Loucy (cell line): ENCODE results near the gene RNF13.

Experiments
- H2AFZ ChIP-seq: fragments of 200-600 bp; sonication (generic); 2 replicates; pipeline ENCODE4 v1.6.0; 2016; ENCODE audit warnings: antibody characterized with exemption, mild to moderate bottlenecking, low read length, moderate library complexity
- H3F3A ChIP-seq: fragments of 200-600 bp; 2 replicates; pipeline ENCODE4 v1.6.0; 2016; ENCODE audit warnings: antibody characterized with exemption, low read depth, mild to moderate bottlenecking
- H3K27me3 ChIP-seq: fragments of 200-600 bp; sonication (generic); 2 replicates; pipeline ENCODE4 v1.6.1; 2014; ENCODE audit warnings: low read length, mild to moderate bottlenecking; ENCODE audit not compliant: insufficient read depth, poor library complexity, severe bottlenecking
- H3K36me3 ChIP-seq: fragments of 200-600 bp; sonication (generic); 2 replicates; pipeline ENCODE4 v1.6.1; 2016; ENCODE audit warnings: low read length; ENCODE audit not compliant: insufficient read depth
- H3K4me1 ChIP-seq: fragments of 200-600 bp; sonication (generic); 2 replicates; pipeline ENCODE4 v1.5.1; 2014; ENCODE audit warnings: low read length, mild to moderate bottlenecking; ENCODE audit not compliant: insufficient read depth, poor library complexity, severe bottlenecking
- H3K4me2 ChIP-seq: fragments of 200-600 bp; sonication (generic); 2 replicates; pipeline ENCODE4 v1.6.0; 2014; ENCODE audit warnings: antibody characterized with exemption, low read length, low read depth, mild to moderate bottlenecking; ENCODE audit not compliant: poor library complexity, severe bottlenecking
- H3K4me3 ChIP-seq: fragments of 200-600 bp; sonication (generic); 2 replicates; pipeline ENCODE4 v1.5.1; 2014; ENCODE audit warnings: low read length, mild to moderate bottlenecking, mixed read lengths; ENCODE audit not compliant: poor library complexity, severe bottlenecking
- H3K79me2 ChIP-seq: fragments of 200-600 bp; sonication (generic); 2 replicates; pipeline ENCODE4 v1.6.1; 2014; ENCODE audit warnings: low read length; ENCODE audit not compliant: insufficient read depth
- H3K9ac ChIP-seq: fragments of 200-600 bp; sonication (generic); 2 replicates; pipeline ENCODE4 v1.6.0; 2014; ENCODE audit warnings: mild to moderate bottlenecking, low read depth, low read length, moderate library complexity; ENCODE audit not compliant: poor library complexity, severe bottlenecking
- H3K9me2 ChIP-seq: fragments of 200-600 bp; sonication (generic); replicated peaks from 2 replicates; pipeline ENCODE4 v1.6.1; 2016; ENCODE audit warnings: low read depth, low read length, mixed read lengths
- H3K9me3 ChIP-seq: fragments of 200-600 bp; sonication (generic); 2 replicates; pipeline ENCODE4 v1.6.1; 2014; ENCODE audit warnings: mild to moderate bottlenecking, antibody characterized with exemption, low read length, low read depth; ENCODE audit not compliant: insufficient read depth
- H4K20me1 ChIP-seq: fragments of 200-600 bp; sonication (generic); 2 replicates; pipeline ENCODE4 v1.6.0; 2014; ENCODE audit warnings: antibody characterized with exemption, low read length, mild to moderate bottlenecking; ENCODE audit not compliant: insufficient read depth, poor library complexity, severe bottlenecking
- EZH2phosphoT487 ChIP-seq: fragments of 200-600 bp; IDR thresholded peaks from 2 replicates; pipeline ENCODE4 v1.6.1; 2018; ENCODE audit warnings: antibody characterized with exemption, mild to moderate bottlenecking, moderate library complexity, borderline replicate concordance
- TF ChIP-seq, protein P1 (sequence below): fragments of 200-600 bp; sonication (generic); conservative IDR thresholded peaks from 2 replicates; pipeline ENCODE4 v1.5.1; 2014; ENCODE audit warnings: mild to moderate bottlenecking, antibody characterized with exemption, low read length

The RNF13 gene

DNA sequence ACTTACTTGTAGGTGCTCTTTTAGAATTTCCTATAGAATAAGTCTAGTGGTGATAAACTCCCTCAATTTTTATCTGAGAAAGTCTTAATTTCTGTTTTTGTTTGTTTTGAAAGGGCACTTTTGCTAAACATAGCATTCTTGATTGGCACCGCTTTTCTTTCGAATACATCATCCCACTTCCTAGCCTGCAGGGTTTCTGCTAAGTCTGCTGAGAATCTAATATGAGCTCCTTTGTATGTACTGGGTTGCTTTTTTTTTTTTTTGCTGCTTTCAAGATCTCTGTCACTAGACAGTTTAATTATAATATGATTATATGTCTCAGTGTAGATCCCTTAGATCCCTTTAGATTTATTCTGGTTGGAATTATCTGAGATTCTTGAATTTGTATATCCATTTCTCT, 136.2 kb downstream of the RNF13 start:
- no peaks in the 10 kb centered on the region for H3K79me2 ChIP-seq
- TF ChIP-seq EZH2phosphoT487: no peak
- TF ChIP-seq, protein P1, sequence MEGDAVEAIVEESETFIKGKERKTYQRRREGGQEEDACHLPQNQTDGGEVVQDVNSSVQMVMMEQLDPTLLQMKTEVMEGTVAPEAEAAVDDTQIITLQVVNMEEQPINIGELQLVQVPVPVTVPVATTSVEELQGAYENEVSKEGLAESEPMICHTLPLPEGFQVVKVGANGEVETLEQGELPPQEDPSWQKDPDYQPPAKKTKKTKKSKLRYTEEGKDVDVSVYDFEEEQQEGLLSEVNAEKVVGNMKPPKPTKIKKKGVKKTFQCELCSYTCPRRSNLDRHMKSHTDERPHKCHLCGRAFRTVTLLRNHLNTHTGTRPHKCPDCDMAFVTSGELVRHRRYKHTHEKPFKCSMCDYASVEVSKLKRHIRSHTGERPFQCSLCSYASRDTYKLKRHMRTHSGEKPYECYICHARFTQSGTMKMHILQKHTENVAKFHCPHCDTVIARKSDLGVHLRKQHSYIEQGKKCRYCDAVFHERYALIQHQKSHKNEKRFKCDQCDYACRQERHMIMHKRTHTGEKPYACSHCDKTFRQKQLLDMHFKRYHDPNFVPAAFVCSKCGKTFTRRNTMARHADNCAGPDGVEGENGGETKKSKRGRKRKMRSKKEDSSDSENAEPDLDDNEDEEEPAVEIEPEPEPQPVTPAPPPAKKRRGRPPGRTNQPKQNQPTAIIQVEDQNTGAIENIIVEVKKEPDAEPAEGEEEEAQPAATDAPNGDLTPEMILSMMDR: no peak
- no peak overlapping the region for H3K4me3 ChIP-seq
- H3K9ac ChIP-seq: no peak overlapping the region
- H3K27me3 ChIP-seq: no peaks in the 10 kb centered on the region
- no peaks in the 10 kb centered on the region for H3F3A ChIP-seq
- no peak overlapping the region for H2AFZ ChIP-seq
- H3K36me3 ChIP-seq: no peaks in the 10 kb centered on the region
- H3K9me3 ChIP-seq: no peaks in the 10 kb centered on the region
- H3K4me1 ChIP-seq: peaks cover 3% of the 10 kb centered on the region
- no peak overlapping the region for H3K4me2 ChIP-seq
- no peaks in the 10 kb centered on the region for H4K20me1 ChIP-seq
- no peaks in the 10 kb centered on the region for H3K9me2 ChIP-seq

DNA sequence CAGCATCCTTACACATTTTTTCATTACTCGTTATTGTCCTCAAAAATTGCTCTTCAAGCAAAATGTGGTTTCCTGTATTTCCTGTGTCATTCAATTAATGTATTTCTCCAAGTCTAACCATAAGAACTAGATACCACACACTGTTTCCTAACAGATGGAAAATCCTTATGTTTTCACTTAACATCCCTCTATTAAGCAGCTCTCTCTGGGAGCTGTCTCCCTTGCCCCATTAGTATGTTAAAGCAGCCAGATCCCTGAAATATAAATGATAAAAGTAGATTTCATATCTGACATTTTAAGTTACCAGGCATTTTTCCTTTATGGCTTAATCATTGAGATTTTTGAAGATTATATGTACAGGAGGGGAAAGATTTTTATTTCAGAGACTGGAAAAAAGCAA, 141.8 kb downstream of the RNF13 start:
- TF ChIP-seq, protein P1: no peak
- TF ChIP-seq EZH2phosphoT487: no peak
- Histone ChIP-seq H3K9ac (no peak overlapping the region), H2AFZ (no peak overlapping the region), H3K27me3 (no peaks in the 10 kb centered on the region), H3K4me1 (peaks cover 9% of the 10 kb centered on the region), H3K4me2 (no peak overlapping the region), H3F3A (no peaks in the 10 kb centered on the region), H3K4me3 (no peak overlapping the region), H3K79me2 (no peaks in the 10 kb centered on the region), H3K9me3 (no peaks in the 10 kb centered on the region), H3K9me2 (no peaks in the 10 kb centered on the region), H4K20me1 (no peaks in the 10 kb centered on the region), H3K36me3 (no peaks in the 10 kb centered on the region)

DNA sequence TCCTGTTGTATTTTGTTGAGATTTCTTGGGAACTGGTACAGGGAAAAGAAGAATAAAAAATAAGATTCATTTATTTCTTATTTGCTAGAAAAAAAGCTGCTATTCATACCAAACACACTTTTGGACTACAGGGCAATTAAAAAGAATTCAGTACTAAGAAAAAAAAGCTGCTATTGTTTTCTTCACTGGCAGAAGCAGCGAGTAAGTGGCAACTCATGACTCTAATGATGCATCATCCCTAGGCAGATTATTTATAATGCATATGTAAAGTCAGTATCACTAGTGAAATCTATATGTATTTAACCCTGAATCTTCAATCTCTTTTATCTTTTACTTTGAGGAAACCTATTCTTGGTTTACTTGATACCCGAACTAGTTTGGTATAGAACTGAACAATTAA, 142.4 kb downstream of the RNF13 start:
- no peaks in the 10 kb centered on the region for H3K9me3 ChIP-seq
- H3K9me2 ChIP-seq: no peaks in the 10 kb centered on the region
- TF ChIP-seq EZH2phosphoT487: no peak
- TF ChIP-seq, protein P1: no peak
- no peaks in the 10 kb centered on the region for H3K27me3 ChIP-seq
- H3K36me3 ChIP-seq: no peaks in the 10 kb centered on the region
- no peak overlapping the region for H3K4me2 ChIP-seq
- H3K4me1 ChIP-seq: peaks cover 9% of the 10 kb centered on the region
- no peak overlapping the region for H3K4me3 ChIP-seq
- H3F3A ChIP-seq: no peaks in the 10 kb centered on the region
- H2AFZ ChIP-seq: no peak overlapping the region
- H3K79me2 ChIP-seq: no peaks in the 10 kb centered on the region
- H3K9ac ChIP-seq: no peak overlapping the region
- H4K20me1 ChIP-seq: no peaks in the 10 kb centered on the region
